Panc1 (cell line): ENCODE data around the gene MYO7A. TPM values are rescaled to one million over a fixed set of nuclear protein-coding genes. Genes with fewer than 3 reads are reported as not detected.
A peak's percentile ranks its signal among the peaks of the same experiment; 100 is the strongest.

Experiments
- ATAC-seq: fragments of 200-7000 bp; cut with Tn5 transposase; 2 replicates; pipeline ENCODE4 v1.9.1; 2020; ENCODE audit warnings: mild to moderate bottlenecking, moderate library complexity
- BruUV-seq: library from RNA; stranded (reverse); fragments of 400-500 nt; replicated peaks from 2 replicates; lab custom pipeline; 2021; lab: Mats Ljungman, UMichigan
- CTCF ChIA-PET: fragments of 300-600 bp; sonication (Branson Sonifier 250); formaldehyde crosslinking; loops from one replicate; lab custom pipeline; 2022; ENCODE audit warnings: antibody characterized with exemption; lab: Charles Lee
- POLR2A ChIA-PET: fragments of 300-600 bp; sonication (Branson Sonifier 250); formaldehyde crosslinking; loops from one replicate; lab custom pipeline; 2022; ENCODE audit warnings: antibody characterized with exemption; lab: Charles Lee
- DNase-seq: peaks from one replicate; pipeline ENCODE4 v3.0.0-alpha.2; 2010; ENCODE audit warnings: low read depth, low spot score
- H3K27ac ChIP-seq: 2 replicates; pipeline ENCODE4 v1.5.1; 2011; ENCODE audit warnings: mild to moderate bottlenecking, low read length, inconsistent platforms
- H3K27me3 ChIP-seq: fragments of 200-500 bp; sonication (Bioruptor generic); 2 replicates; pipeline ENCODE4 v1.6.0; 2014; ENCODE audit warnings: low read length, inconsistent platforms; ENCODE audit not compliant: control insufficient read depth, insufficient read depth
- H3K36me3 ChIP-seq: fragments of 200-500 bp; sonication (Bioruptor generic); 2 replicates; pipeline ENCODE4 v1.5.1; 2014; ENCODE audit warnings: inconsistent platforms, mild to moderate bottlenecking, low read length, moderate library complexity; ENCODE audit not compliant: control insufficient read depth, insufficient read depth
- H3K4me1 ChIP-seq: 2 replicates; pipeline ENCODE4 v1.5.1; 2011; ENCODE audit warnings: inconsistent platforms, mild to moderate bottlenecking, low read length, moderate library complexity; ENCODE audit not compliant: control insufficient read depth, insufficient read depth
- H3K4me3 ChIP-seq, 2 experiments: 2 replicates each; pipeline ENCODE4 v1.5.1; 2011 to 2012; ENCODE audit warnings: low read depth in 2 of 2, low read length in 2 of 2, mild to moderate bottlenecking in 2 of 2, inconsistent platforms in 1 of 2, moderate library complexity in 1 of 2
- H3K9me3 ChIP-seq: fragments of 200-500 bp; sonication (Bioruptor generic); 2 replicates; pipeline ENCODE4 v1.5.1; 2014; ENCODE audit warnings: low read depth, mild to moderate bottlenecking, inconsistent platforms, low read length, moderate library complexity; ENCODE audit not compliant: control insufficient read depth, insufficient read depth
- POLR2AphosphoS5 ChIP-seq: IDR thresholded peaks from 2 replicates; pipeline ENCODE4 v1.6.1; 2012; ENCODE audit warnings: mild to moderate bottlenecking, low read depth, low read length, moderate library complexity
- SIN3A ChIP-seq: IDR thresholded peaks from 2 replicates; pipeline ENCODE4 v1.6.1; 2012; ENCODE audit warnings: low read depth, mild to moderate bottlenecking, low read length, moderate library complexity, borderline replicate concordance; ENCODE audit not compliant: insufficient read depth
- TCF7L2 ChIP-seq: IDR thresholded peaks from 2 replicates; pipeline ENCODE4 v1.6.1; 2011; ENCODE audit warnings: mild to moderate bottlenecking, low read depth, low read length, inconsistent platforms
- in situ Hi-C: cut with HindIII; loops from 2 replicates; pipeline ENCODE4 v1.10.0; 2016; ENCODE audit warnings: low sequenced_read_pairs, low pct_unique_long_range_greater_than_20kb
- intact Hi-C: fragments of 100-400 bp; cut with micrococcal nuclease; formaldehyde crosslinking; loops from one replicate; pipeline ENCODE4 v1.10.0; 2022; ENCODE audit not compliant: unreplicated experiment
- total RNA-seq: library from RNA; stranded (reverse); gene quantifications from one replicate; pipeline ENCODE4 v1.2.1, GENCODE V29; 2021; ENCODE audit not compliant: unreplicated experiment
- TF ChIP-seq, protein P1 (sequence below): fragments of 450-650 bp; IDR thresholded peaks from 2 replicates; pipeline ENCODE4 v1.5.1; 2017; ENCODE audit warnings: mild to moderate bottlenecking
- TF ChIP-seq, protein P2 (sequence below), 2 experiments: IDR thresholded peaks; 2 replicates each; pipeline ENCODE4 v1.6.1; 2011 to 2012; ENCODE audit warnings: low read depth in 2 of 2, control low read depth in 1 of 2, low read length in 1 of 2, mild to moderate bottlenecking in 1 of 2, moderate library complexity in 1 of 2; ENCODE audit not compliant: insufficient read depth in 1 of 2

The MYO7A gene
- total RNA-seq, 1 experiment from 2014 or later: 1.3 TPM

DNA sequence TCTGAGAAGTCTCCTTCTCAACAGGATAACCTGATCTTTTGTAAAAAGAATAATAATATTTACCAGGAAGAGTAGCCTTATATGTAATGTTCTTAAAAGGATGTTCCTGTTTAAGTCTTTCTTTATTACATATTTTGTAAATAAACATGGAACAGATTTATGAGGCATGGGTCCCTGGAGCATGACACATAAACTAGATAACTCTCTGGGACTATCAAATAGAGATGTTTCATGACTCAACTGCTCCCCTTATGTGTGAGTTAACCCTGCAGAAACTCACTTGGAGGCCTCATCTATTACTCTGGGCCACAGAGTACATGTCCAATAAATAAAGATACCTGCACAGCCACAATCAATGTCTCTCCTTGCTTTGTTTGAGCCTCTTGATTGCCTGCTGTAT, 108.9 kb downstream of the MYO7A start:
- Histone ChIP-seq H3K9me3 (no peaks in the 10 kb centered on the region), H3K27me3 (no peaks in the 10 kb centered on the region), H3K4me3 (no peak overlapping the region), H3K36me3 (no peaks in the 10 kb centered on the region), H3K4me1 (no peaks in the 10 kb centered on the region), H3K27ac (no peak overlapping the region)
- TF ChIP-seq, protein P1, sequence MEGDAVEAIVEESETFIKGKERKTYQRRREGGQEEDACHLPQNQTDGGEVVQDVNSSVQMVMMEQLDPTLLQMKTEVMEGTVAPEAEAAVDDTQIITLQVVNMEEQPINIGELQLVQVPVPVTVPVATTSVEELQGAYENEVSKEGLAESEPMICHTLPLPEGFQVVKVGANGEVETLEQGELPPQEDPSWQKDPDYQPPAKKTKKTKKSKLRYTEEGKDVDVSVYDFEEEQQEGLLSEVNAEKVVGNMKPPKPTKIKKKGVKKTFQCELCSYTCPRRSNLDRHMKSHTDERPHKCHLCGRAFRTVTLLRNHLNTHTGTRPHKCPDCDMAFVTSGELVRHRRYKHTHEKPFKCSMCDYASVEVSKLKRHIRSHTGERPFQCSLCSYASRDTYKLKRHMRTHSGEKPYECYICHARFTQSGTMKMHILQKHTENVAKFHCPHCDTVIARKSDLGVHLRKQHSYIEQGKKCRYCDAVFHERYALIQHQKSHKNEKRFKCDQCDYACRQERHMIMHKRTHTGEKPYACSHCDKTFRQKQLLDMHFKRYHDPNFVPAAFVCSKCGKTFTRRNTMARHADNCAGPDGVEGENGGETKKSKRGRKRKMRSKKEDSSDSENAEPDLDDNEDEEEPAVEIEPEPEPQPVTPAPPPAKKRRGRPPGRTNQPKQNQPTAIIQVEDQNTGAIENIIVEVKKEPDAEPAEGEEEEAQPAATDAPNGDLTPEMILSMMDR: no peak
- TF ChIP-seq, protein P2, sequence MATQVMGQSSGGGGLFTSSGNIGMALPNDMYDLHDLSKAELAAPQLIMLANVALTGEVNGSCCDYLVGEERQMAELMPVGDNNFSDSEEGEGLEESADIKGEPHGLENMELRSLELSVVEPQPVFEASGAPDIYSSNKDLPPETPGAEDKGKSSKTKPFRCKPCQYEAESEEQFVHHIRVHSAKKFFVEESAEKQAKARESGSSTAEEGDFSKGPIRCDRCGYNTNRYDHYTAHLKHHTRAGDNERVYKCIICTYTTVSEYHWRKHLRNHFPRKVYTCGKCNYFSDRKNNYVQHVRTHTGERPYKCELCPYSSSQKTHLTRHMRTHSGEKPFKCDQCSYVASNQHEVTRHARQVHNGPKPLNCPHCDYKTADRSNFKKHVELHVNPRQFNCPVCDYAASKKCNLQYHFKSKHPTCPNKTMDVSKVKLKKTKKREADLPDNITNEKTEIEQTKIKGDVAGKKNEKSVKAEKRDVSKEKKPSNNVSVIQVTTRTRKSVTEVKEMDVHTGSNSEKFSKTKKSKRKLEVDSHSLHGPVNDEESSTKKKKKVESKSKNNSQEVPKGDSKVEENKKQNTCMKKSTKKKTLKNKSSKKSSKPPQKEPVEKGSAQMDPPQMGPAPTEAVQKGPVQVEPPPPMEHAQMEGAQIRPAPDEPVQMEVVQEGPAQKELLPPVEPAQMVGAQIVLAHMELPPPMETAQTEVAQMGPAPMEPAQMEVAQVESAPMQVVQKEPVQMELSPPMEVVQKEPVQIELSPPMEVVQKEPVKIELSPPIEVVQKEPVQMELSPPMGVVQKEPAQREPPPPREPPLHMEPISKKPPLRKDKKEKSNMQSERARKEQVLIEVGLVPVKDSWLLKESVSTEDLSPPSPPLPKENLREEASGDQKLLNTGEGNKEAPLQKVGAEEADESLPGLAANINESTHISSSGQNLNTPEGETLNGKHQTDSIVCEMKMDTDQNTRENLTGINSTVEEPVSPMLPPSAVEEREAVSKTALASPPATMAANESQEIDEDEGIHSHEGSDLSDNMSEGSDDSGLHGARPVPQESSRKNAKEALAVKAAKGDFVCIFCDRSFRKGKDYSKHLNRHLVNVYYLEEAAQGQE (IDR thresholded peaks at IDR 0.05; ENCODE audit: insufficient read depth in 1 of 2, low read depth in 2 of 2, low read length in 1 of 2): no peak
- TF ChIP-seq SIN3A (no peak), TCF7L2 (no peak), POLR2AphosphoS5 (no peak)
- DNase-seq (no peak), ATAC-seq (no peak)
- POLR2A ChIA-PET: no interaction called here
- CTCF ChIA-PET: no interaction called here
- no TSS peak for BruUV-seq
- intact Hi-C loops: no loop called here
- in situ Hi-C loops: no loop called here

DNA sequence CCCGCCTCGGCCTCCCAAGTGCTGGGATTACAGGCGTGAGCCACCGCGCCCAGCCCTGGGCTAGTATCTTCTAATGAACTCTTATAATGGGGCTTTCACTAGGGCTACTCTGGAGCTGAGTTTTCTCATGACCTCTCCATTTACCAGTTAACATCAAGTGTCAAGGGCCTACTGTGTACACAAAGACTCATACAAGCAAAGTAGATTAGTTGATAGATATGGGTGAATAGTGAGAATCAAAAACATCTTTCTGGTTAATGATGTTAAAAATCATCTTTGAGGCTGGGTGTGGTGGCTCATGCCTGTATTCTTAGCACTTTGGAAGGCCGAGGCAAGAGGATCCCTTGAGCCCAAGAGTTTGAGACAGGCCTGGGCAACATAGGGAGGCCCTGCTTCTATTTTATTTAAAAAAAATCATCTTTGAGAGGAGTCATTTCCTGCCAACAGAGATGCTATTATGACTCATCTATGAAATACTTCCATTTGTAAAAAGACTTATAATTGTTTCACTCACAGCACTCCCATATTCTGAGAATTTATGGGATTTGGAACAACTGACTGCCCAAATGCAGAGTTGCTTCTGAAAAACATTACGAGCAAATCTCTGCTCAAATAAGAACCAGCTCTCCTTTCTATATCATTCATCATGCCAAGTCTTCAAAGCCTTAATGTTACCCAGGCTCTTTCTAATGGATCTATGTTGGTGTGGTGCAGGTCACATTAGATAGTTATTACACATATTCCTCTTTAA, 116.4 kb downstream of the MYO7A start:
- Histone ChIP-seq H3K9me3 (no peaks in the 10 kb centered on the region), H3K4me1 (no peaks in the 10 kb centered on the region), H3K36me3 (no peaks in the 10 kb centered on the region), H3K4me3 (no peak overlapping the region), H3K27ac (no peak overlapping the region), H3K27me3 (no peaks in the 10 kb centered on the region)
- peak; percentile 61 for DNase-seq
- CTCF ChIA-PET: no interaction called here
- TF ChIP-seq, protein P2 (IDR thresholded peaks at IDR 0.05; ENCODE audit: insufficient read depth in 1 of 2, low read depth in 2 of 2, low read length in 1 of 2): no peak
- no peak for TF ChIP-seq POLR2AphosphoS5
- no peak for TF ChIP-seq TCF7L2
- TF ChIP-seq, protein P1: no peak
- no peak for TF ChIP-seq SIN3A
- BruUV-seq: no TSS peak
- POLR2A ChIA-PET: no interaction called here
- intact Hi-C loops (no loop called here), in situ Hi-C loops (no loop called here)
- peak; percentile 89 for ATAC-seq
